RWPE1 (cell line): Measurements from ENCODE around the gene ZBTB7C.
A peak's percentile ranks its signal among the peaks of the same experiment; 100 is the strongest.

ENCODE experiments used
- CTCF ChIA-PET: fragments of 350-600 bp; sonication (Branson Sonifier 250); formaldehyde crosslinking; extraction: SDS; loops from one replicate; lab custom pipeline; 2021; lab: Yijun Ruan, JAX
- POLR2A ChIA-PET: fragments of 400-600 bp; formaldehyde crosslinking; extraction: SDS; loops from one replicate; lab custom pipeline; 2020; ENCODE audit warnings: antibody characterized with exemption; ENCODE audit not compliant: low non-redundant PET; lab: Yijun Ruan, JAX
- DNase-seq: peaks from one replicate; pipeline ENCODE4 v3.0.0; 2012; ENCODE audit warnings: low spot score
- H3K27ac ChIP-seq: fragments of 450-650 bp; 2 replicates; pipeline ENCODE4 v1.5.1; 2017
- CTCF ChIP-seq: fragments of 450-650 bp; conservative IDR thresholded peaks from 2 replicates; pipeline ENCODE4 v1.5.1; 2017; ENCODE audit warnings: low read depth, mild to moderate bottlenecking

ZBTB7C gene

DNA sequence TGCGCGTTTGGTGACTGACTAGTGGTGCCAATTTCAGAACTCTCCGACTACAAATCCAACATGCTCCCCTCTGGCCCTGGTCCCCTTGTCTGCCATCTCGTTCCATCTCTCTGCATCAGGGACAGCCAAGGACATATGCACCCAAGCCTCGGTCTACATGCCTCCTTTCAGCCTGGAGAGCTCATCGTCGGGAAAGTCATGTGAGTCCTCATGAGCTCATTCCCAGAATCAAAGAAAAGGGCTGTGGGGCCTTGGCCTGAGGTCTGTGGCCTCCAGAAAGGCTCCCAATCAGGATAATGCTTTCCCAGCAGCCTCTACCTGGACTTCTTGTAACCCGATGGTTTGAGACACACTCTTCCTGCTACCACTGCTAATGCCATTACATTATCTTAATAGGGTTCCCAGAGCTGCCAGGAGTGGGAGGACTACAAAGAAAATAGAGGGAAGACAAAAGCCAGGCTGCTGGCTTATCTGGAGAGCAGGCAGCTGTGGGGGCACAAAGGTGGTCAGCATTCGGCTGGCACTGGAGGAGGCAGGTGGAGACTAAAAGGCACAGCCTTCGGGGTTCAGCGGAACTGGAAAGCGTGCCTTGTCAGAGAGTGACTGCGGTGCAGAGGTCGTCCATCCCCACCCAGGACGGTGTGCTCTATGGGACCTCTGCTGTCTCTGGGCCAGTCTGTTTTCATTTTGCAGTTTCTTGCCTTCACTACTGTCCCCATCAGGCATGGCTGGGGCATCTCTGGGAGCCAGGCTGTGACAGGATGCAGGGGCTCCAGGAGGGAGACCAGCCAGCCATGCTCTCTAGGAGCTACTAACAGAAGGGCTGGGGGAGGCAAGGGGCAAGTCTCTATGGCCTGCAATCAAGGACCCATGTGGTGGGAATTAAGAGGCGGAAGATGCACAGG is 374.3 kb downstream of the ZBTB7C start:
- H3K27ac ChIP-seq: peak overlapping the region; percentile 50; the same call in 1 of the 2 replicates
- TF ChIP-seq CTCF: no peak
- ChIA-PET CTCF (no interaction called here), POLR2A (no interaction called here)
- no peak for DNase-seq

DNA sequence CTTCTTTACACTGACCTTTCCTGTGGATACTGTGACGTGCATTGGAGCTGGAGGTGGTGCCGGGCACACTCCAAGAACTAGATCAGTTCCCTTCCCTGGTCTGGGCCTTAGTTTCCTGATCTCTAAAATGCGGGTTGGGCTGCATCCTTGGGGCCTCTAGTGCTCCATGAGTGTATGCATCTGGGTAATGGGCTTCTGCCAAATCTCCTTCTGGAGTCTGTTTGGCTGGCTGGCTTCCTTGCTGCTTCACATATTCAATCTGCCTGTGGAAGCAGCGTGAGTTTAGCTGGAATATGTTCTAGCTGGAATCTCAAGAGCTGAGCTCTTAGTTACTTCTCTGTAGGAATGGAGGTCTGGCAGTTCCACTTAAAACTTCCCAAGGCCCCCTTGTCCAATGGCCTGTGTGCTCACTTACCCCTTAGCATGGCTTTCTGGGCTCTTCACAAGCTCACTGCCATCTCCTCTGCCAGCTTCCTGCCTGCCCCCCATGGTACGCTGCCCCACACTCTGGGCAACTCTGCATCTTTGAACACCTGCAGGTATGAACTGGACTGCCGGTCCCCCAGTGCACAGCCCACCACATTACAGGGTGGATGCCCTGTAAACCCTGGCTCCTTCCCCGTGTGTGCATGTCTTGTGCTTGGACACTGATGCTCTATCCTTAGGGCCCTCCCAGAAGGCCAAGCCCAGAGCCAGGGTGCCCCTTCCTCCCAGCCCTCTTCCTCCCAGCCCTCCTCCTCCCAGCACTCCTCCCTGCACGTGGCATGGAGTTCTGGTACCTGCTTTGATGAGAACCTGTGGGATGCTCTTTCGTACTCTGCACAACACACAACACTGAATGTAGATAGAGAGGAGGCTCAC is 375.2 kb downstream of the ZBTB7C start:
- peak overlapping the region; percentile 50 for H3K27ac ChIP-seq
- ChIA-PET CTCF (interaction anchor here (0.6 to 1.4 kb wide), 2 partner anchors 412 to 425 kb away, joined by 3 to 4 read pairs; no protein-coding TSS in a partner anchor), POLR2A (no interaction called here)
- DNase-seq: no peak
- no peak for TF ChIP-seq CTCF

GRCh38 chr18:48032876-48033789 is 376.1 kb downstream of the ZBTB7C start:
- DNase-seq: no peak
- no peak for TF ChIP-seq CTCF
- ChIA-PET CTCF (interaction anchor here (0.6 to 1.4 kb wide), 2 partner anchors 413 to 426 kb away, joined by 3 to 4 read pairs; no protein-coding TSS in a partner anchor), POLR2A (interaction anchor here (0.6 kb wide), 1 partner anchor 16 kb away, joined by 11 read pairs; no protein-coding TSS in a partner anchor)
- peak overlapping the region; percentile 50 for H3K27ac ChIP-seq

DNA sequence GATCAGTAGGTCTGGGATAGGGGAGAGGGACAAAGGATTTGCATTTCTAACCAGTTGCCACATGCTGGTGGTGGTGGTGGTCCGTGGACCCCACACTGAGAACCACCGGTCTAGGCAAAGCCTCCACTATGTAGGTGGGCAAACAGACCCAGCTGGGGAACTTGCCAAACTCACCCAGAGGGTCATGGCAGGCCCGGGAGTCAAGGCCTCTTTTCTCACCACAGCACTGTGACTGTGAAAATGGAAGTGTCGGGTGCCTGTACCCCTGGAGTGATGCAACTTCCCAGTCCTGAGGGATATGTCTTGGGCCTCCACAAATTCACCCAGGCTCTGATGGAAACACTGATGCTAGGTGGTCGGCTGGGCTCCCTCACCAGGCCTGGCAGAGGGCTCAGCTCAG is 377.5 kb downstream of the ZBTB7C start:
- DNase-seq: no peak
- no peak for TF ChIP-seq CTCF
- POLR2A ChIA-PET: interaction anchor here (0.5 kb wide), 1 partner anchor 129 kb away, joined by 5 read pairs; no protein-coding TSS in a partner anchor
- H3K27ac ChIP-seq: peak overlapping the region; percentile 36; the same call in 1 of the 2 replicates
- CTCF ChIA-PET: interaction anchor here (0.5 to 1.6 kb wide), 2 partner anchors 106 to 414 kb away, joined by 5 to 15 read pairs; no protein-coding TSS in a partner anchor

DNA sequence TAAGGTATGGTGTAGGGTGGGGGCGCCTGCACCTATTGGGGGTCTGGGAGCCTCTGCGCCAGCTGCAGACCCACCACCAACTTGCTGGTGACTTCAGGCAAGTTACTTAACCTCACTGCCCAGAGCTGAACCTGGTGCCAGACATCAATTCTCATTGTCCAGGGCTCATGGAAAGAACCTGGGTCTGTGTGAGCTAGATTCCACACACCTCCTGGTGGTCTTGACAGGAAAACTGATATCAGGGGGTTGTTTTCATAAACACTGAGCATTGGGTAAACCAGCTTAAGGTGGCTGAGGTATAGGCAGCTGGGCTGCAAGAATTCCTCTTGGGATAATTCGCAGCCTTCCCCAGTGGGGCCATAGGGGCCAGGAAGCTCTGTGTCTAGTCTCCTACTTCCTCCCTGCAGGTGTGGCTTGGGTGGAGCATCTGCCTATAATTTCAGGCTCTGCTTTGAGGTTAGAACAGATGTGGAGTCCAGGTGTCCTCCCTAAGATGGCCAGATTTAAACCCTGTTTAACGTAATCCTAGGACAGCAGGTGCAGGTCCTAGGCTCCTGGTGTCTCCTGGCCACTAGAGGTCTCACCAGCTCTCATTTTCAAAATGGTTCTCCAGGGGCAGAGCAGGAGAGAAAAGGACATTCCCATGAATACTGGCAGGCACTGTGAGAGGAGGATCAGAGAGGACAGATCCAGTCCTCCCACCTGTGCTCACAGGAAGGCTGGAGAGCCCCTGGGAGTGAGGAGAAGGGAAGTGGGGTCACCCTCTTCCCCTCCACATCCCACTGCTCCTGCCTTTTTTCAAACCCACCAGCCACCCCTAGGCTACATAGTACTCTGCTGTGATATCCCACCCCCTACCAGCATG is 378.3 kb downstream of the ZBTB7C start:
- peak; percentile 81 for TF ChIP-seq CTCF
- peak; percentile 44 for DNase-seq
- ChIA-PET POLR2A (no interaction called here), CTCF (interaction anchor here (0.5 to 1.6 kb wide), 4 partner anchors 62 to 415 kb away, joined by 3 to 15 read pairs (median 4); no protein-coding TSS in a partner anchor)
- H3K27ac ChIP-seq: no peak overlapping the region; the same call in 1 of the 2 replicates
